Esophagus muscularis mucosa (tissue), 4 donors: ENCODE measurements around the gene STARD8. TPM values are rescaled to one million over a fixed set of nuclear protein-coding genes. Genes with fewer than 3 reads are reported as not detected.

Source experiments
- DNase-seq: peaks from one replicate; pipeline ENCODE4 v3.0.0-alpha.2; 2017; ENCODE audit errors: extremely low spot score
- H3K27ac ChIP-seq, 4 donors: fragments of 200-600 bp; sonication (generic); replicated peaks in 1 of 4; 1 replicate in 3 of 4; 2 replicates in 1 of 4; pipeline ENCODE4 v1.5.1; 2016 to 2019; ENCODE audit warnings: mild to moderate bottlenecking in 1 of 4
- H3K27me3 ChIP-seq, 4 donors: fragments of 200-600 bp; sonication (generic); one replicate each; pipeline versions ENCODE4 v1.5.1 to v1.6.0; 2016 to 2019
- H3K36me3 ChIP-seq, 4 donors: fragments of 200-600 bp; sonication (generic); one replicate each; pipeline ENCODE4 v1.5.1; 2016 to 2019
- H3K4me1 ChIP-seq, 4 donors: fragments of 200-600 bp; sonication (generic); one replicate each; pipeline ENCODE4 v1.5.1; 2016 to 2019
- H3K4me3 ChIP-seq, 4 donors: fragments of 200-600 bp; sonication (generic); 1 replicate in 2 of 4; 2 replicates in 2 of 4; pipeline ENCODE4 v1.5.1; 2016 to 2019; ENCODE audit warnings: mild to moderate bottlenecking in 4 of 4, moderate library complexity in 1 of 4
- H3K9me3 ChIP-seq, 4 donors: fragments of 200-600 bp; sonication (generic); 1 replicate in 3 of 4; 2 replicates in 1 of 4; pipeline ENCODE4 v1.5.1; 2016 to 2019
- CTCF ChIP-seq, 3 experiments: fragments of 200-600 bp in 2 of 3; fragments of 450-650 bp in 1 of 3; sonication (generic) in 2 of 3; IDR thresholded peaks; one replicate each; pipeline ENCODE4 v1.5.1; 2017 to 2019; ENCODE audit warnings: antibody characterized with exemption in 3 of 3, mild to moderate bottlenecking in 2 of 3, moderate library complexity in 1 of 3
- EP300 ChIP-seq: sonication (generic); formaldehyde crosslinking; IDR thresholded peaks from one replicate; pipeline ENCODE4 v1.6.1; 2017; ENCODE audit warnings: antibody characterized with exemption
- POLR2A ChIP-seq: fragments of 450-650 bp; IDR thresholded peaks from one replicate; pipeline ENCODE4 v1.6.1; 2017; ENCODE audit warnings: antibody characterized with exemption, moderate library complexity, mild to moderate bottlenecking, low read depth
- POLR2AphosphoS5 ChIP-seq, 2 donors: sonication (generic); formaldehyde crosslinking; IDR thresholded peaks; one replicate each; pipeline ENCODE4 v1.6.1; 2017; ENCODE audit warnings: antibody characterized with exemption in 2 of 2
- WGBS: methylation state at CpG from one replicate; pipeline ENCODE4 v1.1.5; 2018; 5-methylcytosine and 5-hydroxymethylcytosine counted together
- intact Hi-C: fragments of 100-400 bp; cut with DNase I; formaldehyde crosslinking; loops from one replicate; pipeline ENCODE4 v1.15.1; 2023
- total RNA-seq, 4 donors: library from RNA; depleted of rRNA; stranded (reverse); fragments of >200 nt; gene quantifications; one replicate each; pipeline versions ENCODE4 v1.1.0 to v1.2.1, GENCODE V29; 2016

The STARD8 gene
- total RNA-seq, 4 donors from 2014 or later, result 11.2 to 20.4 (median 11.4) TPM

DNA sequence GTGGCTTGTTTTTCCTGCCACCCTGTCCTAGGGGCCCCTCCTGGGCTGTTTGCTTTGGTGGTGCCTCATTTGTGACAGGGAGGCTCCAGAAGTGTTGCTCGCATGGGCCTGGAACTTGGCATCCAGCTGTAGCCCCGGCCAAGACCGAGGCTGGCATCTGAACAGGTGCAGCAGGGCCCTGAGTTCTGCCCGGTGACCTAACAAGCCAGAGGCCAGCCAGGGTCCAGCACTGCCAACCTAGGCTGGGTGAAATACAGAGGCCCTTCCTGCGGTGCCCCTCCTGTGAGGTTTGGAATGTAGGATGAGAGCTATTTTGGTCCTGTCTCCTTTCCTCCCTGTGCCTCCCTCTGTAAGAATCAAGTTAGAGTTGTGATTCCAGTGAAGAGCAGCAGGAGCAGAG, 58.5 kb downstream of the STARD8 start:
- WGBS, result no CpG with 5 or more reads among the region's 5 CpGs
- intact Hi-C loops, result no loop called here
- Histone ChIP-seq H3K27me3 (no peaks in the 10 kb centered on the region), H3K4me1 (peaks cover 0 to 31% (median 19%) of the 10 kb centered on the region in 4 donors), H3K9me3 (no peaks in the 10 kb centered on the region), H3K36me3 (no peaks in the 10 kb centered on the region), H3K27ac (no peak overlapping the region), H3K4me3 (no peak overlapping the region)
- TF ChIP-seq POLR2A, result no peak
- TF ChIP-seq POLR2AphosphoS5 (IDR thresholded peaks at IDR 0.05), result no peak
- TF ChIP-seq CTCF (IDR thresholded peaks at IDR 0.05), result no peak
- TF ChIP-seq EP300, result no peak
- no peak for DNase-seq

GRCh38 chrX:68708503-68709290, 61.2 kb downstream of the STARD8 start:
- Histone ChIP-seq H3K9me3 (no peaks in the 10 kb centered on the region), H3K27ac (no peak overlapping the region), H3K36me3 (peaks cover 0 to 13% (median 0%) of the 10 kb centered on the region in 4 donors), H3K4me1 (peaks cover 0 to 14% (median 6%) of the 10 kb centered on the region in 4 donors), H3K4me3 (no peak overlapping the region), H3K27me3 (no peaks in the 10 kb centered on the region)
- no peak for TF ChIP-seq POLR2A
- no peak for TF ChIP-seq CTCF (IDR thresholded peaks at IDR 0.05)
- no peak for TF ChIP-seq EP300
- no peak for TF ChIP-seq POLR2AphosphoS5 (IDR thresholded peaks at IDR 0.05)
- WGBS, result 69% methylated on average over 4 of the region's 6 CpGs
- intact Hi-C loops, result no loop called here
- no peak for DNase-seq

GRCh38 chrX:68710870-68711576, 63.6 kb downstream of the STARD8 start:
- Histone ChIP-seq H3K9me3 (no peaks in the 10 kb centered on the region), H3K36me3 (peaks cover 0 to 30% (median 3%) of the 10 kb centered on the region in 4 donors), H3K4me3 (no peak overlapping the region), H3K27me3 (no peaks in the 10 kb centered on the region), H3K27ac (no peak overlapping the region), H3K4me1 (peaks cover 0 to 5% (median 4%) of the 10 kb centered on the region in 4 donors)
- intact Hi-C loops, result loop anchor here (10.0 kb wide), 1 partner anchor 206 kb away; no protein-coding TSS in a partner anchor
- TF ChIP-seq CTCF (IDR thresholded peaks at IDR 0.05) (peak; percentile 22 to 42 (median 24)), EP300 (no peak), POLR2A (no peak), POLR2AphosphoS5 (IDR thresholded peaks at IDR 0.05) (no peak)
- 46% methylated on average over 4 of the region's 4 CpGs for WGBS
- DNase-seq, result no peak

DNA sequence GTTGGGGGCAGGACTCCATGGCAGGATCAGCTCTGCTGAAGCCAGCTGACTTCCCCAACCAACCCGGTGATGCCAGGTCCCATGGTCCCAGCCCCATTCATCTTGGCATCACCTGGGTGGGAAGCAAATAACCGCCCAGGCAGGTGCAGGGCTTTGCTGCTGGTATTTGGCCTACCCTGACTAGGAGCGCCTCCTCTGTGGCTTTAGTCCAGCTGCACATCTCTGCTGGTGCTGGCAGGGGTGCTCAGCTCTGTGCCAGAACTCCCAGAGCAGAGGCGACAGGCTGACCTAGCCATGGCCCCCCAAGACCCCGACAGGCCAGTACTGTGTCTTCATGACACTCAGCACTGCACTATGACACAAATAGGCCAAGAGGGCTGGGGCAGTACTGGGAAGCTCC, 64.4 kb downstream of the STARD8 start:
- no peak overlapping the region for H3K27ac ChIP-seq
- peaks cover 0 to 5% (median 3%) of the 10 kb centered on the region in 4 donors for H3K4me1 ChIP-seq
- no peaks in the 10 kb centered on the region for H3K27me3 ChIP-seq
- intact Hi-C loops, result loop anchor here (10.0 kb wide), 1 partner anchor 207 kb away; no protein-coding TSS in a partner anchor
- no peak overlapping the region for H3K4me3 ChIP-seq
- no peak for TF ChIP-seq EP300
- no peak for TF ChIP-seq CTCF (IDR thresholded peaks at IDR 0.05)
- no peak for TF ChIP-seq POLR2AphosphoS5 (IDR thresholded peaks at IDR 0.05)
- TF ChIP-seq POLR2A, result no peak
- peaks cover 0 to 31% (median 4%) of the 10 kb centered on the region in 4 donors for H3K36me3 ChIP-seq
- H3K9me3 ChIP-seq, result no peaks in the 10 kb centered on the region
- WGBS, result 81% methylated on average over 2 of the region's 5 CpGs
- no peak for DNase-seq
